Inflammatory macrophage treated with lipopolysaccharide for 4 hours (primary cell): ENCODE results near the gene SCG2.

ENCODE experiments used
- DNase-seq: peaks from one replicate; pipeline ENCODE4 v3.0.0-alpha.2; 2020

Gene SCG2

GRCh38 chr2:223570784-223571183, 31.4 kb downstream of the SCG2 start:
- no peak for DNase-seq

- no peak for DNase-seq
Observed at GRCh38 chr2:223566396-223566795, 35.8 kb downstream of the SCG2 start.

- peak; percentile 14 for DNase-seq
Observed at GRCh38 chr2:223563462-223563861, 38.7 kb downstream of the SCG2 start.

- DNase-seq, result no peak
Observed at GRCh38 chr2:223562078-223562477, 40.1 kb downstream of the SCG2 start.

GRCh38 chr2:223560749-223561435, 41.3 kb downstream of the SCG2 start:
- DNase-seq, result peak; percentile 27

- DNase-seq, result no peak
Observed at GRCh38 chr2:223558970-223559369, 43.2 kb downstream of the SCG2 start.

- no peak for DNase-seq
Observed at GRCh38 chr2:223554923-223555322, 47.2 kb downstream of the SCG2 start.

- no peak for DNase-seq
Observed at GRCh38 chr2:223549215-223549614, 52.9 kb downstream of the SCG2 start.

- no peak for DNase-seq
Observed at GRCh38 chr2:223548194-223548593, 54.0 kb downstream of the SCG2 start.
